HG03196 (cell line): Measurements from ENCODE around the gene MCHR1.

Source experiments
- ATAC-seq: cut with Tn5 transposase; IDR thresholded peaks from one replicate; pipeline ENCODE4 v1.9.1; 2021; ENCODE audit not compliant: unreplicated experiment

Gene MCHR1

DNA sequence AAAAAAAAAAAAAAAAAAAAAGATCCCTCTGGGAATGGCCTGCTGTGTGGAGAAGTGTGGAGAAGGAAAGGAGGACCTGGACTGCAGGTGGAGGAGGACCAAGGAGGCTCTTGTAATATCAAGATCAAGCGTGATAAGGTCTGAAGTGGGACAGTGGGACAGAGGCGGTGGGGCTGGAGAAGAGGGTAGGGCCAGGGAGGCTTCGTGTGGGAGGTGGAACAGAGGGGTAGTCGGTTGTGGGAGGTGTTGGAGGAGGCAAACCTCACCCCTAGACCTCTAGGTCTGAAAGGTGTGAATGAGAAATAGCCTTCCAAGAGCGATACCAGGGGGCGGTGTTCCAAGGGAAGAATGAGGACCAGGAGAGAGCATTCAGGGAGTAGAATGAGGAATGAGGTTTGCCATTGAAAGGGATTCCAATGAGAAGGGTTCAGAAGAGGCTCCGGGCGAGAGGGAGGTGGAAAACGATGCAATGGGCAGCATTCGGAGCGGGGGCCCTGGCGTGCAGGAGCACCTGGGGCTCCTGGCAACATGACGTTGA lies 44.2 kb downstream of the MCHR1 start:
- ATAC-seq: no peak

DNA sequence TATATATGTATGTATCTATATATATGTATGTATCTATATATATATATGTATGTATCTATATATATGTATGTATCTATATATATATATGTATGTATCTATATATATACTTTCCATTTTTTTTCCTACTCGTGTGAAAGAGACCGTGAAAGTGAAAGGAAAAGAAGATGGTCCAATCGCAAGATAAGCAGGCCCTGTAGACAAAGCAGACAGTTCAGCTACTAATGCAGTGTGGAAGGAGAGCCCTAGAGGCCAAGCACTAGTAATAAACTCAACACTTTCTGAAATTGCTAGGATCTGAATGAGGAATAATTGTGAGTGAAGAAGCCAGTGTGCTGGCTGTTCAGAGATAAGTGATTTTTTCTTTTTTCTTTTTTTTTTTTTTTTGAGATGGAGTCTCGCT lies 47.2 kb downstream of the MCHR1 start:
- no peak for ATAC-seq

DNA sequence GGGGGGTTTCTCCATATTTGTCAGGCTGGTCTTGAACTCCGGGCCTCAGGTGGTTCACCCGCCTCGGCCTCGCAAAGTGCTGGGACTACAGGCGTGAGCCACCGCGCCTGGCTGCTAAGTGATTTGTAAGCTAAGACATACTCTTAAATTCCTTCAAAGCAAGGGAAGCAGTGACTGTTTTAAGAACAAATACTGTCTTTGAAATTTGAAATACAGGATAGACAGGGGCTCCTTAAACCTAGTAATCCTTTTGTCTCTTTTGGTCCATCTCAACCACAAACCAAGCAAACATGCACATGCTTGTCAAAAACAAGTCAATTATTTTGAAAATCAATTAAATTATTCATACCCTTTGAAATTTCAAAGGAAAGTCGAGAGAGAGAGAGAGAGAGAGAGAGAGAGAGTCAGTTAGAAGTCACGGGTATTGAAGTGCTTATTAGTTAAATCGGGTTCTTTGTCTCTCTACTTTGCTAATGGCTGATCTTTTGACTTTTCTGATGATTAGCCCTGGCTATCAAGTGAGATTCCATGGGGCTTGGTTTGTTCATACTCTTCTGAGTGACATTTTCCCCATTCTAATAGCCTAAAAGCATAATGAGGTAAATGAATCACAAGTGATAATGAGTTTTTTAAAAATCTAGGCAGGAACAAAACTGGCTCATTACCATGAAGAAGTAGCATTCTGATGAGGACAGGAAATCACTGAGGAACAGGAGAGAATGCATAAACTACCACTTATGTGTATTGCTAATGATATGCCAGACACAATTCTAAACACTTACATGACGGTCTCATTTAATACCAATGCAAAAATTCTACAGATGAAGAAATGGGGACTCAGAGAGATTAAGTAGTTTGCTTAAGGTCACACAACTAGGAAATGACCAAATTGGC lies 48.0 kb downstream of the MCHR1 start:
- ATAC-seq: no peak

DNA sequence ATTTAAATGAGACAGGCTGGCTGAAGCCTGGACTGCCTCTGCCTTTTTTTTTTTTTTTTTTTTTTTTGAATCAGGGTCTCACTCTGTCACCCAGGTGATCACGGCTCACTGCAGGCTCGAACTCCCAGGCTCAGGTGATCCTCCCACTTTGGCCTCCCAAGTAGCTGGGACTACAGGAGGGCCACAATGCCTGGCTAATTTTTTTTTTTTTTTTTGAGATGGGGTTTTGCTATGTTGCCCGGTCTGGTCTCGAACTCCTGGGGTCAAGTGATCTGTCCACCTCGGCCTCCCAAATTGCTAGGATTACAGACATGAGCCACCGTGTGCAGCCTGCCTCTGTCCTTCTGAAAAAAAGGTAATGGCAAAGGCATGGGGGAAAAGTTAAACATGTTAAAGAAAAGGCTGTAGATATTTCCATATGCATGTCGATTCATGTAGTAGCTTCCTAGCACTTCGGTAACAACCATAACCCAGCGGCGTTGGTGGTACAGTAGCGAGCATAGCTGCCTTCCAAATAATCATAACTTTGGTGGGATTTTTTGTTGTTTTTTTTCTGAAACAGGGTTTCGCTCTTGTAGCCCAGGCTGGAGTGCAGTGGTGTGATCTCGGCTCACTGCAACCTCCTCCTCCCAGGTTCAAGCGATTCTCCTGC lies 48.8 kb downstream of the MCHR1 start:
- no peak for ATAC-seq

DNA sequence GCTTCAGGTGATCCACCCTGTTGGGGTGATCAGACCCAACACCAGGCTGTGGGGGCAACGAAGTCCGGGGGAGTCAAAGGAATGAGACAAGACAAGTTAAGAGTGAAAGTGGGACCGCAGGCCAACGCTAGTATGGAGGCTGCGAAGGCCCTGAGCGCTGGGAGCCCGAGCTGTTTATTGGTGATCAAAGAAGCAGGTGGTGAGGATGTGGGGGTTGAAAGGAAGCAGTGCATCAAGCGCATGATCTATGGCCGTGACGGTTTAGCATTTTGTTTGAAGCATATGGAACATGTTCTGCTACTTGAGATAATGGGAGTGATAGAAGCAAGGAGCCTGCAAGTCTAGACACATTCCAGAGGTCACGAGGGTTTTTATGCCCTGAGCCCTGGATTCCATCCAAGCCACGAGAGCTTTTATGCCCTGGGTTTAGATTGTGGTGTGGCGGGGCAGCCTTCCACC lies 49.5 kb downstream of the MCHR1 start:
- ATAC-seq: no peak

DNA sequence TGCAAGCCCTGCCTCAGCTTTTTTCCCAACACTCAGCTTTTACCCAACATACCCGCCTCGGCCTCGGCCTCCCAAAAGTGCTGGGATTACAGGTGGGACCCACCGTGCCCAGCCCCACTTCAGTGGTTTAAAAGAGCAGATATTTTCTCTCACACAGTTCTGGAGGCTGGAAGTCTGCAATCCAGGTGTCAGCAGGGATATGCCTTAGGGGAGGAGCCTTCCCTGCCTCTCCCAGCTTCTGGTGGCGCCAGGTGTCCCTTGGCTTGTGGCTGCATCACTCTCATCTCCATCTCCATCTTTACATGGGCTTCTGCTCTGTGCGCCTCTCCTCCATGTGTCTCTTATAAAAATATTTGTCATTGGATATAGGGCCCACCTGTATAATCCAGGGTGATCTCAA lies 50.0 kb downstream of the MCHR1 start:
- ATAC-seq: no peak
